Ovary (tissue), 9 donors: ENCODE measurements around the gene RHOXF2. TPM values are rescaled to one million over a fixed set of nuclear protein-coding genes. Genes with fewer than 3 reads are reported as not detected.
"Not testable (repeated sequence)": the region's sequence is repeated elsewhere in the genome, so short reads cannot be mapped to it uniquely, and the experiment has no call there.

ENCODE experiments used
- DNase-seq, 5 donors: peaks; one replicate each; pipeline ENCODE4 v3.0.0-alpha.2; 2019 to 2020
- H3K27ac ChIP-seq, 2 donors: fragments of 200-600 bp; one replicate each; pipeline versions ENCODE4 v1.5.1 to v1.8.0; 2019 to 2022
- H3K27me3 ChIP-seq: fragments of 200-600 bp; one replicate; pipeline ENCODE4 v1.8.0; 2022
- H3K36me3 ChIP-seq: fragments of 200-600 bp; sonication (generic); one replicate; pipeline ENCODE4 v1.5.1; 2019
- H3K4me1 ChIP-seq: one replicate; pipeline ENCODE4 v1.8.1; 2013; ENCODE audit warnings: mild to moderate bottlenecking, moderate library complexity; ENCODE audit not compliant: insufficient read depth
- H3K4me3 ChIP-seq: fragments of 200-600 bp; sonication (generic); one replicate; pipeline ENCODE4 v1.5.1; 2017
- H3K9me3 ChIP-seq, 2 donors: fragments of 200-600 bp in 1 of 2; sonication (generic) in 1 of 2; one replicate each; pipeline versions ENCODE4 v1.5.1 to v1.8.1; 2013 to 2019; ENCODE audit warnings: mild to moderate bottlenecking in 1 of 2, moderate library complexity in 1 of 2
- CTCF ChIP-seq, 3 donors: fragments of 450-650 bp in 2 of 3; fragments of 200-600 bp in 1 of 3; IDR thresholded peaks; one replicate each; pipeline versions ENCODE4 v1.5.1 to v1.8.0; 2016 to 2022; ENCODE audit warnings: antibody characterized with exemption in 3 of 3, mild to moderate bottlenecking in 1 of 3
- EP300 ChIP-seq: sonication (generic); formaldehyde crosslinking; IDR thresholded peaks from one replicate; pipeline ENCODE4 v1.6.1; 2017; ENCODE audit warnings: antibody characterized with exemption
- POLR2A ChIP-seq: fragments of 450-650 bp; IDR thresholded peaks from one replicate; pipeline ENCODE4 v1.6.1; 2017; ENCODE audit warnings: antibody characterized with exemption, mild to moderate bottlenecking, moderate library complexity
- WGBS, 3 donors: extraction: QIAGEN DNeasy Blood & Tissue Kit in 1 of 3; methylation state at CpG; one replicate each; pipeline versions ENCODE4 v1.1.5 to v1.1.7; 2013 to 2017; 5-methylcytosine and 5-hydroxymethylcytosine counted together
- intact Hi-C, 4 donors: fragments of 100-400 bp; cut with DNase I; formaldehyde crosslinking; loops; one replicate each; pipeline versions ENCODE4 v1.11.0 to v1.15.1; 2022 to 2023
- polyA plus RNA-seq, 2 donors: library from polyadenylated mRNA; stranded (reverse); fragments of 200-250 nt in 1 of 2; fragments of 350-450 nt in 1 of 2; fragmentation: Illumina TruSeq in 1 of 2; extraction: RNeasy Lipid Tissue Mini Kit (QIAGEN cat#74804) in 1 of 2; gene quantifications; one replicate each; pipeline ENCODE4 v1.2.3, GENCODE V29; 2013 to 2014
- total RNA-seq, 7 donors: library from RNA; depleted of rRNA in 2 of 7; stranded (reverse); fragments of >200 nt in 2 of 7; fragmentation: NEBNext Ultra II Directional in 3 of 7; extraction: Animal tissue kit (Norgen Biotek cat#: 25700) in 3 of 7; gene quantifications; one replicate each; pipeline versions ENCODE4 v1.1.0 to v1.2.4, GENCODE V29; 2016 to 2023
- donor health status: DM: no; HTN: no; CAD: no; lungs with moderate emphysema.
- donor health status: DM: no; HTN: no; CAD: no.
- donor health status: Bipolar disorder and iron deficiency.
- donor health status: DM: yes; HTN: yes; CAD: no.
- donor health status: DM: no; HTN: no; CAD: no.
- donor health status: DM: yes; HTN: yes; CAD: no.

The RHOXF2 gene
- total and polyA plus RNA-seq, 9 donors, result 0.08 to 0.12 TPM; not detected in 7

- TF ChIP-seq POLR2A, result no peak
- TF ChIP-seq CTCF (IDR thresholded peaks at IDR 0.05), result no peak
- Histone ChIP-seq H3K27ac (peak overlapping the region; percentile 25 to 38), H3K27me3 (no peaks in the 10 kb centered on the region), H3K9me3 (no peaks in the 10 kb centered on the region), H3K4me1 (peaks cover 4% of the 10 kb centered on the region), H3K4me3 (no peak overlapping the region), H3K36me3 (no peaks in the 10 kb centered on the region)
- 64 to 83% (median 82%) methylated on average over 3 of the region's 3 CpGs for WGBS, 3 donors
- intact Hi-C loops, result no loop called here
- DNase-seq, result peak; percentile 42 to 63 (median 46)
Measured at GRCh38 chrX:120125444-120125843, 33.0 kb upstream of the RHOXF2 start.

- H3K36me3 ChIP-seq, H3K4me3 ChIP-seq, DNase-seq, H3K27me3 ChIP-seq, intact Hi-C loops, H3K9me3 ChIP-seq, H3K4me1 ChIP-seq, H3K27ac ChIP-seq: not testable (repeated sequence)
- 67 to 80% (median 71%) methylated on average over 5 of the region's 5 CpGs for WGBS, 3 donors
Measured at GRCh38 chrX:120128306-120128846, 30.0 kb upstream of the RHOXF2 start.

- WGBS, 3 donors, result 61 to 72% (median 71%) methylated on average over 6 of the region's 6 CpGs
- Histone ChIP-seq H3K4me3 (no peak overlapping the region), H3K27me3 (no peaks in the 10 kb centered on the region), H3K27ac (no peak overlapping the region), H3K4me1 (no peaks in the 10 kb centered on the region), H3K36me3 (no peaks in the 10 kb centered on the region), H3K9me3 (no peaks in the 10 kb centered on the region)
- TF ChIP-seq CTCF (IDR thresholded peaks at IDR 0.05) (no peak), EP300 (no peak), POLR2A (no peak)
- no peak for DNase-seq
- intact Hi-C loops, result no loop called here
Measured at GRCh38 chrX:120136128-120136527, 22.3 kb upstream of the RHOXF2 start.

GRCh38 chrX:120136840-120137239 is 21.6 kb upstream of the RHOXF2 start:
- Histone ChIP-seq H3K27me3 (no peaks in the 10 kb centered on the region), H3K36me3 (no peaks in the 10 kb centered on the region), H3K4me3 (no peak overlapping the region), H3K27ac (no peak overlapping the region), H3K4me1 (no peaks in the 10 kb centered on the region), H3K9me3 (no peaks in the 10 kb centered on the region)
- no peak for TF ChIP-seq POLR2A
- TF ChIP-seq EP300, result no peak
- intact Hi-C loops, result no loop called here
- DNase-seq, result no peak
- WGBS, 3 donors, result 32 to 34% (median 33%) methylated on average over 3 of the region's 3 CpGs

GRCh38 chrX:120137439-120137838 is 21.0 kb upstream of the RHOXF2 start:
- no peak for DNase-seq
- H3K27ac ChIP-seq, result no peak overlapping the region
- intact Hi-C loops, result no loop called here
- no peak for TF ChIP-seq POLR2A
- no peak for TF ChIP-seq EP300
- no peak for TF ChIP-seq CTCF (IDR thresholded peaks at IDR 0.05)
- H3K4me1 ChIP-seq, result no peaks in the 10 kb centered on the region
- H3K27me3 ChIP-seq, result no peaks in the 10 kb centered on the region
- WGBS, 3 donors, result 22 to 34% (median 33%) methylated on average over 3 of the region's 3 CpGs
- H3K4me3 ChIP-seq, result no peak overlapping the region
- no peaks in the 10 kb centered on the region for H3K9me3 ChIP-seq
- H3K36me3 ChIP-seq, result no peaks in the 10 kb centered on the region
